Measurements from ENCODE around the gene MAPK8IP1. TPM values are rescaled to one million over a fixed set of nuclear protein-coding genes. Genes with fewer than 3 reads are reported as not detected.

The MAPK8IP1 gene
- total RNA-seq, 1 experiment from 2014 or later, result 8.2 TPM

GRCh38 chr11:45910623-45911022 lies 25.2 kb downstream of the MAPK8IP1 start:
- no TSS peak for BruUV-seq (replicated peaks)
- CTCF ChIA-PET, result no interaction called here

GRCh38 chr11:45913514-45913913 lies 28.1 kb downstream of the MAPK8IP1 start:
- intact Hi-C loops (cut with micrococcal nuclease; ENCODE audit: unreplicated experiment), result no loop called here
- Mint-ChIP-seq H3K4me3 (ENCODE audit: unreplicated experiment) (no peak overlapping the region), H3K27ac (ENCODE audit: unreplicated experiment) (no peak overlapping the region), H3K27me3 (ENCODE audit: insufficient read depth, unreplicated experiment) (no peaks in the 10 kb centered on the region), H3K36me3 (ENCODE audit: insufficient read depth, unreplicated experiment) (peaks cover 31% of the 10 kb centered on the region), H3K4me1 (ENCODE audit: low read depth, unreplicated experiment) (no peaks in the 10 kb centered on the region), H3K9me3 (ENCODE audit: unreplicated experiment) (no peaks in the 10 kb centered on the region)
- no peak for DNase-seq
- Histone ChIP-seq H3K27me3 (replicated peaks; ENCODE audit: control insufficient read depth, insufficient read depth, low read length) (no peaks in the 10 kb centered on the region), H3K36me3 (ENCODE audit: control insufficient read depth, insufficient read depth, low read length) (peaks cover 3% of the 10 kb centered on the region), H3K4me1 (peaks cover 5% of the 10 kb centered on the region; the same call in 1 of the 2 replicates), H3K4me3 (ENCODE audit: low read depth, low read length) (no peak overlapping the region), H3K9me3 (no peaks in the 10 kb centered on the region)
- TF ChIP-seq CTCF (IDR thresholded peaks at IDR 0.05; ENCODE audit: insufficient read depth in 1 of 2, low read depth in 1 of 2, low read length in 1 of 2, severe bottlenecking in 1 of 2, unreplicated experiment in 1 of 2), result no peak
- ChIA-PET CTCF (interaction anchor here (0.6 kb wide), 1 partner anchor 8 kb away, joined by 3 read pairs; no protein-coding TSS in a partner anchor), POLR2A (no interaction called here)
- BruUV-seq (replicated peaks), result no TSS peak

More at GRCh38 chr11:45910623-45911022, 25.2 kb downstream of the MAPK8IP1 start:
- Histone ChIP-seq H3K4me3 (ENCODE audit: low read depth, low read length) (no peak overlapping the region), H3K9me3 (no peaks in the 10 kb centered on the region), H3K36me3 (ENCODE audit: control insufficient read depth, insufficient read depth, low read length) (peaks cover 3% of the 10 kb centered on the region), H3K27me3 (replicated peaks; ENCODE audit: control insufficient read depth, insufficient read depth, low read length) (no peaks in the 10 kb centered on the region), H3K4me1 (no peaks in the 10 kb centered on the region)
- Mint-ChIP-seq H3K4me1 (ENCODE audit: low read depth, unreplicated experiment) (no peaks in the 10 kb centered on the region), H3K36me3 (ENCODE audit: insufficient read depth, unreplicated experiment) (peaks cover 35% of the 10 kb centered on the region), H3K27ac (ENCODE audit: unreplicated experiment) (no peak overlapping the region), H3K27me3 (ENCODE audit: insufficient read depth, unreplicated experiment) (no peaks in the 10 kb centered on the region), H3K9me3 (ENCODE audit: unreplicated experiment) (no peaks in the 10 kb centered on the region), H3K4me3 (ENCODE audit: unreplicated experiment) (no peak overlapping the region)
- intact Hi-C loops (cut with micrococcal nuclease; ENCODE audit: unreplicated experiment), result no loop called here
- no peak for DNase-seq
- POLR2A ChIA-PET, result no interaction called here
- no peak for TF ChIP-seq CTCF (IDR thresholded peaks at IDR 0.05; ENCODE audit: insufficient read depth in 1 of 2, low read depth in 1 of 2, low read length in 1 of 2, severe bottlenecking in 1 of 2, unreplicated experiment in 1 of 2)

GRCh38 chr11:45913942-45914635 lies 28.6 kb downstream of the MAPK8IP1 start:
- Mint-ChIP-seq H3K36me3 (ENCODE audit: insufficient read depth, unreplicated experiment) (peaks cover 30% of the 10 kb centered on the region), H3K27me3 (ENCODE audit: insufficient read depth, unreplicated experiment) (no peaks in the 10 kb centered on the region), H3K4me3 (ENCODE audit: unreplicated experiment) (no peak overlapping the region), H3K9me3 (ENCODE audit: unreplicated experiment) (no peaks in the 10 kb centered on the region), H3K4me1 (ENCODE audit: low read depth, unreplicated experiment) (no peaks in the 10 kb centered on the region), H3K27ac (ENCODE audit: unreplicated experiment) (no peak overlapping the region)
- intact Hi-C loops (cut with micrococcal nuclease; ENCODE audit: unreplicated experiment), result no loop called here
- H3K27me3 ChIP-seq (replicated peaks; ENCODE audit: control insufficient read depth, insufficient read depth, low read length), result no peaks in the 10 kb centered on the region
- no peak for TF ChIP-seq CTCF (IDR thresholded peaks at IDR 0.05; ENCODE audit: insufficient read depth in 1 of 2, low read depth in 1 of 2, low read length in 1 of 2, severe bottlenecking in 1 of 2, unreplicated experiment in 1 of 2)
- BruUV-seq (replicated peaks), result no TSS peak
- H3K4me3 ChIP-seq (ENCODE audit: low read depth, low read length), result no peak overlapping the region
- peaks cover 3% of the 10 kb centered on the region for H3K36me3 ChIP-seq (ENCODE audit: control insufficient read depth, insufficient read depth, low read length)
- POLR2A ChIA-PET, result no interaction called here
- no peak for DNase-seq
- no peaks in the 10 kb centered on the region for H3K9me3 ChIP-seq
- CTCF ChIA-PET, result interaction anchor here (0.6 kb wide), 1 partner anchor 8 kb away, joined by 3 read pairs; no protein-coding TSS in a partner anchor
- H3K4me1 ChIP-seq, result peaks cover 5% of the 10 kb centered on the region; the same call in 1 of the 2 replicates
